RWPE1 (cell line): ENCODE results near the gene COX5A.

Experiments used
- CTCF ChIA-PET: fragments of 350-600 bp; sonication (Branson Sonifier 250); formaldehyde crosslinking; extraction: SDS; loops from one replicate; lab custom pipeline; 2021; lab: Yijun Ruan, JAX
- POLR2A ChIA-PET: fragments of 400-600 bp; formaldehyde crosslinking; extraction: SDS; loops from one replicate; lab custom pipeline; 2020; ENCODE audit warnings: antibody characterized with exemption; ENCODE audit not compliant: low non-redundant PET; lab: Yijun Ruan, JAX
- DNase-seq: peaks from one replicate; pipeline ENCODE4 v3.0.0; 2012; ENCODE audit warnings: low spot score
- H3K27ac ChIP-seq: fragments of 450-650 bp; 2 replicates; pipeline ENCODE4 v1.5.1; 2017
- TF ChIP-seq, protein P1 (sequence below): fragments of 450-650 bp; conservative IDR thresholded peaks from 2 replicates; pipeline ENCODE4 v1.5.1; 2017; ENCODE audit warnings: low read depth, mild to moderate bottlenecking

Gene COX5A

DNA sequence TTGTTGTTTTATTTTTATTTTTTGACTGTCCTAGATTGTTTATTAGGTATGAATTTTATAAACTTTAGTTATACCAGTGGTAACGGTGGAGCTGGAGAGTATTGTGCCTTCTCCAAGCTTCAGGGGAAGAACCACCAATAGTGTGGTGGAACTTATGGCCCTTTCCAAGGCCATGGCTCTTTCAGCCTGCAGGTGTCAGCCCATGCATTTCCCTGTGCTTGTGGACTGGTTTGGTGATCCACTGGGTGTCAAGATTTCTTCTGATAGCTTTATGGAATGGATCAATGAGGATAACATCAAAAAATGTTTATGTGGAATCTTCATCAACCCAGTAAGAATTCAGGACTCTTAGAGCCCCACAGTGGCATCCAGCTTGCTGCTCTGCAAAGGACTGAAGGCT, 38.3 kb upstream of the COX5A start:
- TF ChIP-seq, protein P1, sequence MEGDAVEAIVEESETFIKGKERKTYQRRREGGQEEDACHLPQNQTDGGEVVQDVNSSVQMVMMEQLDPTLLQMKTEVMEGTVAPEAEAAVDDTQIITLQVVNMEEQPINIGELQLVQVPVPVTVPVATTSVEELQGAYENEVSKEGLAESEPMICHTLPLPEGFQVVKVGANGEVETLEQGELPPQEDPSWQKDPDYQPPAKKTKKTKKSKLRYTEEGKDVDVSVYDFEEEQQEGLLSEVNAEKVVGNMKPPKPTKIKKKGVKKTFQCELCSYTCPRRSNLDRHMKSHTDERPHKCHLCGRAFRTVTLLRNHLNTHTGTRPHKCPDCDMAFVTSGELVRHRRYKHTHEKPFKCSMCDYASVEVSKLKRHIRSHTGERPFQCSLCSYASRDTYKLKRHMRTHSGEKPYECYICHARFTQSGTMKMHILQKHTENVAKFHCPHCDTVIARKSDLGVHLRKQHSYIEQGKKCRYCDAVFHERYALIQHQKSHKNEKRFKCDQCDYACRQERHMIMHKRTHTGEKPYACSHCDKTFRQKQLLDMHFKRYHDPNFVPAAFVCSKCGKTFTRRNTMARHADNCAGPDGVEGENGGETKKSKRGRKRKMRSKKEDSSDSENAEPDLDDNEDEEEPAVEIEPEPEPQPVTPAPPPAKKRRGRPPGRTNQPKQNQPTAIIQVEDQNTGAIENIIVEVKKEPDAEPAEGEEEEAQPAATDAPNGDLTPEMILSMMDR: no peak
- no peak overlapping the region for H3K27ac ChIP-seq
- no peak for DNase-seq
- ChIA-PET CTCF (interaction anchor here (0.6 kb wide), 1 partner anchor 225 kb away, joined by 5 read pairs; the partner anchor contains the start of gene C15orf39), POLR2A (no interaction called here)

DNA sequence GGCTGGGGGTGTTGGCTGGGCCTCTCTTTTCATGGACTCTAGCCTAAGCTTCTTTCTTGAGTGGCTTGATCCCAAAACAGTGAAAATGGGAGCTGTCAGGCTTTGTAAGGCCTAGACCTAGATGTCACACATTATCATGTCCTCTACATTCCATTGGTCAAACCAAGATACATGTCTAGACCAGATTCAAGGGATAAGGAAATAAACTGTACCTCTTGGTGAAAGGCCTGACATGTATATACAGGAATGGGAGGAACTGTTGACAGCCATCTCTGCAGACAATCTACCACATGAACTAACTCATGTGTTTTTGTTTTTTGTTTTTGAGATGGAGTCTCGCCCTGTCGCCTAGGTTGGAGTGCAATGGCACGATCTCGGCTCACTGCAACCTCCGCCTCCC, 29.8 kb upstream of the COX5A start:
- POLR2A ChIA-PET: interaction anchor here (0.9 kb wide), 1 partner anchor 11 kb away, joined by 4 read pairs; the partner anchor contains the start of gene RPP25
- no peak for DNase-seq
- TF ChIP-seq, protein P1: no peak
- CTCF ChIA-PET: interaction anchor here (0.6 kb wide), 1 partner anchor 35 kb away, joined by 3 read pairs; no protein-coding TSS in a partner anchor
- H3K27ac ChIP-seq: no peak overlapping the region

DNA sequence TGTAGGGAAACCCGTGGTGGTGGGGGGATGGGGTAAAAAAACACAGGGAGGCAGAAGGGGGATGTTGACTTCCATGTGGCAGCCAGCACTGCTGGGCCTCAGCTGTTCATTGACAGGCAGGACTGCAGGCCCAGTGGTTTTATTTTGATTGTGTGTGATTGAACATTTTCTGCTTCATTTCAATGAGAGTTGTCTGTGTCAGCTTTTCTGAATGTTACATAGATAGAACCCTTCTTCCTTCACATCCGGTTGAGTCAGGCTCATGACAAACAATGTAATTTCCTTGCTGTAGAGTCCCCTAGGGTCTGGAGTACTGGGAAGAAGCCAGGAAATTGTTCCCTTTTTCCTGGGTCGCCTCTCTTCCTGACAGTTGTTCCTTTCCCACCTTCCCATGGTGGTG, 26.9 kb upstream of the COX5A start:
- TF ChIP-seq, protein P1: no peak
- DNase-seq: no peak
- H3K27ac ChIP-seq: peak overlapping the region; percentile 35; the same call in 1 of the 2 replicates
- POLR2A ChIA-PET: no interaction called here
- CTCF ChIA-PET: interaction anchor here (0.6 kb wide), 1 partner anchor 227 kb away, joined by 3 read pairs; no protein-coding TSS in a partner anchor

DNA sequence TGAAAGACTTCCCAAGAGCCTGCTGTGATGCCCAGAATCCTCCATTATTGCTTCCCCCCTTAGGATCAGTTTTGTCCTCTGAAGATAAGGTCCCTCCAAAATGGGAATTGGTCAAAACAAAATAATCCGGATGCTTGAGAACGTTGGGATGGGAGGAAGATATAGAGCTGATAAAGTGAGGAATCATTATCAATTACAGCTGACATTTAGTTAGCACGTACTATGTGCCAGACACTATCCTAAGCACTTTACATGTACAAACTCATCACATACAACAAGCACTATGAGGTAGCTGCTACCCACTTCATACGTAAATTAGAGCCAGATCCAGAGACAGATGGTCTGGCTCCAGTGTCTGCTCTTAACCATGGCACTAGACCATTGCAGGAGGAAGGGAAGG, 25.3 kb upstream of the COX5A start:
- TF ChIP-seq, protein P1: no peak
- POLR2A ChIA-PET: no interaction called here
- DNase-seq: no peak

DNA sequence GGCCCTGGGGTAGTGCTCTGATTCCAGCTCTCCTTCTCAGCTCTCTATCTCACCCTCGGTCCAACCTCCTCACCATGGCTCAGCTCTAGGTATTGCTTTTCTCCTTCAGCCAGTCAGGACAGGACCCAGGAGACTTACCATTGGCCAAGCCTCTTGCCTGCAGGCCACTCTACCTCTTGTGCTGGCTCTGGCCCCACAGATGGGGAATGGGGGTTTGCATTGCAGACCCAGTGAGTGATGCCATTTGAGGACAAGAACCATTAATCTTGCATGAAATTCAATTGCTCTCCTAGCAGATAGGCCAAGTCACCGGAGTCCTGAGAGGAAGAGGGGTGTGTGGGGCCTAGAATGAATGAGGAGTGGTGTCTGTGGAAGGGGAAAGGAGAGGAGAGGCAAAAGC, 24.8 kb upstream of the COX5A start:
- TF ChIP-seq, protein P1: no peak
- no peak for DNase-seq
- H3K27ac ChIP-seq: no peak overlapping the region
- ChIA-PET POLR2A (no interaction called here), CTCF (interaction anchor here (0.6 to 1.8 kb wide), 2 partner anchors 12 to 305 kb away, joined by 4 read pairs; no protein-coding TSS in a partner anchor)

More for the DNA sequence above, 25.3 kb upstream of the COX5A start:
- no peak overlapping the region for H3K27ac ChIP-seq
- CTCF ChIA-PET: interaction anchor here (1.8 kb wide), 1 partner anchor 12 kb away, joined by 4 read pairs; no protein-coding TSS in a partner anchor

DNA sequence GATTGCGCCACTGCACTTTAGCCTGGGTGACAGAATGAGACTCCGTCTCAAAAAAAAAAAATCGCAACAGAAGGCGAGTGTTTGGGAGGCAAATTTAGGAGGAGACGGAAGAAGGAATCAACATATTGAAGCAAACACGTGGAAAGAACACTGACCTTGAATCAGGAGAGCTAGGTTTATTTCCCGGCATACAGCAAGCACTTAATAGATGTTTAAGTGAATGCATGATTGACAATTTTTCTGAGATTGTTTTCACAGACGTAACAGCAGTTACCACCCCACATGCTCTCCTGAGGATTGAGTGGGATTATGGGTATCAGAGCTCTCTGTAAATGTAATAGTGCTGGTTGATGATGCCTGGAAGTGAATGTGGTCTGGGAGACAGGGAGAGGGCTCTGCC, 24.3 kb upstream of the COX5A start:
- ChIA-PET POLR2A (interaction anchor here (0.6 kb wide), 1 partner anchor 12 kb away, joined by 3 read pairs; no protein-coding TSS in a partner anchor), CTCF (interaction anchor here (0.6 kb wide), 1 partner anchor 304 kb away, joined by 4 read pairs; no protein-coding TSS in a partner anchor)
- H3K27ac ChIP-seq: no peak overlapping the region
- TF ChIP-seq, protein P1: no peak
- DNase-seq: no peak
